ENCODE measurements around the gene SENP1.
A peak's percentile ranks its signal among the peaks of the same experiment; 100 is the strongest.
"Not testable (repeated sequence)": the region's sequence is repeated elsewhere in the genome, so short reads cannot be mapped to it uniquely, and the experiment has no call there.

Gene SENP1

GRCh38 chr12:48122065-48122834, 16.4 kb upstream of the SENP1 start:
- Mint-ChIP-seq H3K9me3 (no peaks in the 10 kb centered on the region), H3K27ac (no peak overlapping the region), H3K36me3 (ENCODE audit: low read depth) (peaks cover 49% of the 10 kb centered on the region), H3K4me3 (no peak overlapping the region), H3K4me1 (ENCODE audit: low read depth) (peaks cover 26% of the 10 kb centered on the region), H3K27me3 (peaks cover 3% of the 10 kb centered on the region)

- peaks cover 3% of the 10 kb centered on the region for H3K27me3 Mint-ChIP-seq
- no peak overlapping the region for H3K27ac Mint-ChIP-seq
- peaks cover 41% of the 10 kb centered on the region for H3K36me3 Mint-ChIP-seq (ENCODE audit: low read depth)
- H3K4me3 Mint-ChIP-seq: peak overlapping the region; percentile 14
- no peaks in the 10 kb centered on the region for H3K9me3 Mint-ChIP-seq
- H3K4me1 Mint-ChIP-seq (ENCODE audit: low read depth): peaks cover 26% of the 10 kb centered on the region
Observed at GRCh38 chr12:48121522-48121921, 15.6 kb upstream of the SENP1 start.

- Mint-ChIP-seq H3K27ac (peak overlapping the region; percentile 4), H3K9me3 (no peaks in the 10 kb centered on the region)
Observed at GRCh38 chr12:48119834-48120195, 13.9 kb upstream of the SENP1 start.

GRCh38 chr12:48119078-48119833, 13.4 kb upstream of the SENP1 start, which contains the start of gene PFKM:
Gene PFKM, plus strand, starts transcription at chr12:48119364. Its CDS starts 3,411 bp downstream, at chr12:48122775.
- peak within 1 kb of the TSS; percentile 94 for H3K27ac Mint-ChIP-seq

More at GRCh38 chr12:48119834-48120195, 13.9 kb upstream of the SENP1 start:
- H3K36me3 Mint-ChIP-seq (ENCODE audit: low read depth): peaks cover 29% of the 10 kb centered on the region
- peaks cover 26% of the 10 kb centered on the region for H3K4me1 Mint-ChIP-seq (ENCODE audit: low read depth)
- H3K4me3 Mint-ChIP-seq: peak overlapping the region; percentile 99
- H3K27me3 Mint-ChIP-seq: peaks cover 3% of the 10 kb centered on the region

GRCh38 chr12:48118284-48118871, 12.5 kb upstream of the SENP1 start:
- Mint-ChIP-seq H3K4me1 (ENCODE audit: low read depth) (peaks cover 26% of the 10 kb centered on the region), H3K27me3 (peaks cover 3% of the 10 kb centered on the region), H3K27ac (no peak overlapping the region), H3K4me3 (peak overlapping the region; percentile 99), H3K36me3 (ENCODE audit: low read depth) (peaks cover 19% of the 10 kb centered on the region), H3K9me3 (no peaks in the 10 kb centered on the region)

More at GRCh38 chr12:48119078-48119833, 13.4 kb upstream of the SENP1 start, which contains the start of gene PFKM:
- H3K36me3 Mint-ChIP-seq (ENCODE audit: low read depth): peaks cover 24% of the 10 kb centered on the region
- H3K27me3 Mint-ChIP-seq: peaks cover 3% of the 10 kb centered on the region
- peak within 1 kb of the TSS; percentile 99 for H3K4me3 Mint-ChIP-seq
- peaks cover 26% of the 10 kb centered on the region for H3K4me1 Mint-ChIP-seq (ENCODE audit: low read depth)
- no peaks in the 10 kb centered on the region for H3K9me3 Mint-ChIP-seq

GRCh38 chr12:48115957-48116356, 10.1 kb upstream of the SENP1 start:
- peaks cover 1% of the 10 kb centered on the region for H3K36me3 Mint-ChIP-seq (ENCODE audit: low read depth)
- no peak overlapping the region for H3K4me3 Mint-ChIP-seq
- no peak overlapping the region for H3K27ac Mint-ChIP-seq
- no peaks in the 10 kb centered on the region for H3K9me3 Mint-ChIP-seq
- peaks cover 3% of the 10 kb centered on the region for H3K27me3 Mint-ChIP-seq
- H3K4me1 Mint-ChIP-seq (ENCODE audit: low read depth): peaks cover 23% of the 10 kb centered on the region

GRCh38 chr12:48111312-48111693, 5.4 kb upstream of the SENP1 start:
- H3K4me3 Mint-ChIP-seq; H3K9me3 Mint-ChIP-seq; H3K27ac Mint-ChIP-seq; H3K27me3 Mint-ChIP-seq; H3K36me3 Mint-ChIP-seq (ENCODE audit: low read depth): not testable (repeated sequence)
- H3K4me1 Mint-ChIP-seq (ENCODE audit: low read depth): peaks cover 20% of the 10 kb centered on the region

GRCh38 chr12:48110691-48111311, 4.9 kb upstream of the SENP1 start:
- Mint-ChIP-seq H3K36me3 (ENCODE audit: low read depth) (no peaks in the 10 kb centered on the region), H3K4me3 (no peak overlapping the region), H3K9me3 (no peaks in the 10 kb centered on the region), H3K27me3 (no peaks in the 10 kb centered on the region), H3K4me1 (ENCODE audit: low read depth) (peaks cover 21% of the 10 kb centered on the region), H3K27ac (no peak overlapping the region)

- no peak overlapping the region for H3K4me3 Mint-ChIP-seq
- H3K27ac Mint-ChIP-seq: peak overlapping the region; percentile 4
- no peaks in the 10 kb centered on the region for H3K9me3 Mint-ChIP-seq
- peaks cover 31% of the 10 kb centered on the region for H3K4me1 Mint-ChIP-seq (ENCODE audit: low read depth)
- no peaks in the 10 kb centered on the region for H3K36me3 Mint-ChIP-seq (ENCODE audit: low read depth)
- H3K27me3 Mint-ChIP-seq: no peaks in the 10 kb centered on the region
Observed at GRCh38 chr12:48109424-48109823, 3.5 kb upstream of the SENP1 start.

- H3K4me1 Mint-ChIP-seq (ENCODE audit: low read depth): peaks cover 44% of the 10 kb centered on the region
- H3K27ac Mint-ChIP-seq: peak overlapping the region; percentile 94
- no peaks in the 10 kb centered on the region for H3K9me3 Mint-ChIP-seq
- no peaks in the 10 kb centered on the region for H3K27me3 Mint-ChIP-seq
- peaks cover under 1% of the 10 kb centered on the region for H3K36me3 Mint-ChIP-seq (ENCODE audit: low read depth)
- H3K4me3 Mint-ChIP-seq: peak overlapping the region; percentile 95
Observed at GRCh38 chr12:48106681-48107613, 1.1 kb upstream of the SENP1 start.

- H3K4me1 Mint-ChIP-seq (ENCODE audit: low read depth): peaks cover 50% of the 10 kb centered on the region
- peaks cover 8% of the 10 kb centered on the region for H3K36me3 Mint-ChIP-seq (ENCODE audit: low read depth)
- H3K4me3 Mint-ChIP-seq: peak overlapping the region; percentile 95
- H3K9me3 Mint-ChIP-seq: no peaks in the 10 kb centered on the region
- H3K27ac Mint-ChIP-seq: peak overlapping the region; percentile 94
- no peaks in the 10 kb centered on the region for H3K27me3 Mint-ChIP-seq
Observed at GRCh38 chr12:48105321-48105866, 485 bp downstream of the SENP1 start.

GRCh38 chr12:48104531-48104930, 1.3 kb downstream of the SENP1 start:
- H3K4me1 Mint-ChIP-seq (ENCODE audit: low read depth): peaks cover 50% of the 10 kb centered on the region
- no peaks in the 10 kb centered on the region for H3K9me3 Mint-ChIP-seq
- H3K27me3 Mint-ChIP-seq: no peaks in the 10 kb centered on the region
- H3K36me3 Mint-ChIP-seq (ENCODE audit: low read depth): peaks cover 12% of the 10 kb centered on the region
- peak overlapping the region; percentile 2 for H3K27ac Mint-ChIP-seq
- H3K4me3 Mint-ChIP-seq: peak overlapping the region; percentile 95

- Mint-ChIP-seq H3K27me3 (no peaks in the 10 kb centered on the region), H3K4me3 (no peak overlapping the region), H3K27ac (no peak overlapping the region), H3K9me3 (no peaks in the 10 kb centered on the region), H3K36me3 (ENCODE audit: low read depth) (peaks cover 50% of the 10 kb centered on the region), H3K4me1 (ENCODE audit: low read depth) (no peaks in the 10 kb centered on the region)
Observed at GRCh38 chr12:48092611-48093010, 13.3 kb downstream of the SENP1 start.

- Mint-ChIP-seq H3K9me3 (no peaks in the 10 kb centered on the region), H3K27ac (no peak overlapping the region), H3K4me3 (no peak overlapping the region), H3K36me3 (ENCODE audit: low read depth) (peaks cover 64% of the 10 kb centered on the region), H3K27me3 (no peaks in the 10 kb centered on the region), H3K4me1 (ENCODE audit: low read depth) (peaks cover 3% of the 10 kb centered on the region)
Observed at GRCh38 chr12:48086327-48086726, 19.6 kb downstream of the SENP1 start.

Data from stimulated activated naive CD8-positive, alpha-beta T cell treated with anti-CD3 and anti-CD28 coated beads, Interleukin-15, Interleukin-2, amounts not matched to agents 100 ng/mL and 50 ng/mL, for 24 hours (primary cell).